HK-2 (cell line): ENCODE results near the gene APOA1.
"Not testable (repeated sequence)": the region's sequence is repeated elsewhere in the genome, so short reads cannot be mapped to it uniquely, and the experiment has no call there.

Experiments used
- DNase-seq: peaks from one replicate; pipeline ENCODE4 v3.0.0-alpha.2; 2018; ENCODE audit not compliant: unreplicated experiment

The APOA1 gene

DNA sequence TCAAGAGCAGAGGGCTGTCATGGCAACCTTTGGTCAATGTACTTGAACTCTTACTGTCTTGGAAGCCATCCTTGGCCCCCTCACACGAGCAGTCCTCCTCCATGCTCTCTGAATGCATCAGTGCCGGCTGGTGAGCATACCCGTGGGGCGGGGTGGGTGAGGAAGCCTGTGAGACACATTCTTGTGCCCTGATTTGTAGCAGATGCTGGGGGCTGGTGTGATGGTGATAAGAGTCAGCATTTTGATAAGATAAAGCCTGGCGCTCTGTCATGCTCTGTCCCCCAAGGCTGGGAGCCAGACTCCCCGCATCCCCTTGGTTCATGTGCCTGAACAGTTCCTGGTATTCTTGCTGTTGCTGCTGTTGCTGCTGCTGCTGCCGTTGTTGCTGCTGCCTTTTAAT, 20.5 kb upstream of the APOA1 start:
- DNase-seq, result no peak

DNA sequence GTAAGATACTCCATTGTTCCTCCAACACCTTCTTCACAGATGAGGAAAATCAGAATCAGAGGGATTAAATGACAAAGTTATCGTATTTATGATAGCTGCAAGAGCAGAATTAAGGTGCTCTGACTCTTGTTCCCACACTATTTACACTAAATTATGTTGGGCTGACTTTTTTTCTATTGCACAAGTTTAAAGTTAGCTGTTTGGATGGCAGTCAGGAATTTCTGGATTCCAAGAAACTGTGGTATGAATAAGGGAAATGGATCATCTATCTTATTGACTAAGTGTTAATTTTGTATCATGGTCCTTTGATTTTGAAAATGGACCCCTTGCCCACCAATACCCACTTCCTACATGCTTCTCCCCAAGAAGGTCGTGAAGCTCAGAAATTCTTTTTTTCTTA, 19.9 kb upstream of the APOA1 start:
- DNase-seq, result no peak

DNA sequence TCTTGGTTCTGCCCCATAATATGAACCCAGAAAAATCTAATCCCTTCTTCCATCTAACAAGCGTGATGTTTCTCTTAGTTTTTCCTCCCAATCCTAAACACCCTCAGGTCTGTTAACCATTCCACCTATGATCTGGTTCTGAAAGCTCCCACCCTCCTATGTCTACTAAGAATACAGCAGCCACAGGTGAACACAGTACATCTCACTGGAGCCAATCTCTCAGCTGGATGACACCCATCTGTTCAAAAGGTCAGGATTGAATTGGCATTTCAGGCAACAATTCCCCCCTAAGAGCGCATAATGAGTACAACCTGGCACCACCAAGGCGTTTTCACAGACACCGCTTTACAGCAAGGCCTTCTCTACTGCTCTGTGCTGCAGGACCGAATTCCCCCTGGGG, 19.0 kb upstream of the APOA1 start:
- DNase-seq, result no peak

DNA sequence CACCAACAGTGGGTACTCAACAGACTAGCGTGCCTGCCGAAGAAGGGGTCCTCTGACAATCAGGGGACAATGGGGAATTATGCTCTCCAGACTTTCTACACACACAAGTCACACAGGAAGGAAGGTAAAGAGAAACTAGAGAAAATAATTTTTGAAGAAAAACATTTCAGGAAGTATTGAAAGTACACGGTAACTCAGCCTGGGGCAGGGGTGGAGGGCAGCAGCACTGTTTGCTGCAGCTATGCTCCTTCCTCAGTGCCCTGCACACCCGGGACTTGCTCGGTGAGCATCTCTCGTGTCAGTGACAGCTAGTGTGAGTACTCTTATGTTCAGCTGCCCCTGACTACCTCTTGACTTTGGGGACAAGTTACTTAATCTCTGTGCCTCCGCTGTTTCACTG, 18.0 kb upstream of the APOA1 start:
- no peak for DNase-seq

DNA sequence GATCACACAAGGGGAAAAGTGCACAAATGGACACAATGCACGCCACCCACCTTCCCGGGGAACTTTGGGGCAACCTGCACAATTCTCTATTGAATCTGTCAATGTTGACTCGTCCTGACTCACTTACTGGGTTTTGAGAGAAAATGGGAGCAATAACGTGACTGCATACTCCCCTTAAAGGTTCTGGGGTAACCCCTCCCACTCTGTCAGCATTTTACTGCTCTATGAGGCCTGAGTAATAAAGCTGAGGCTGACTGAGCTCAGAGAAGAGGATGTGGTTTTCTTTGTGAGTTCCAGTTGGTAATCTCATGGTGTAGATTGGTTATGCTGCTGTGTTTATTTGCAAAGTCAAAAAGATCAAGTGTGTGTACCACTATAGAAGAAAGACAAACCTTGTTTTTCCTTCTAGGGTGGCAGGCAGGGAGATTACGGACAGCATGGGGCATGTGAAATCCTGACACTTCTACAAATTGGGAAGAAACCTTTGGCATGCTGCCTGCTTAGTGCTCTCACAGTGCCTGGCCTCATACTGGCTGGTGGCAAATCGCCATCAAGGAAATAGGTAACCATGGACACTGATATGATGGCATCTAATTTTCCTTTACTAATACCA, 16.1 kb upstream of the APOA1 start:
- peak; percentile 35 for DNase-seq

DNA sequence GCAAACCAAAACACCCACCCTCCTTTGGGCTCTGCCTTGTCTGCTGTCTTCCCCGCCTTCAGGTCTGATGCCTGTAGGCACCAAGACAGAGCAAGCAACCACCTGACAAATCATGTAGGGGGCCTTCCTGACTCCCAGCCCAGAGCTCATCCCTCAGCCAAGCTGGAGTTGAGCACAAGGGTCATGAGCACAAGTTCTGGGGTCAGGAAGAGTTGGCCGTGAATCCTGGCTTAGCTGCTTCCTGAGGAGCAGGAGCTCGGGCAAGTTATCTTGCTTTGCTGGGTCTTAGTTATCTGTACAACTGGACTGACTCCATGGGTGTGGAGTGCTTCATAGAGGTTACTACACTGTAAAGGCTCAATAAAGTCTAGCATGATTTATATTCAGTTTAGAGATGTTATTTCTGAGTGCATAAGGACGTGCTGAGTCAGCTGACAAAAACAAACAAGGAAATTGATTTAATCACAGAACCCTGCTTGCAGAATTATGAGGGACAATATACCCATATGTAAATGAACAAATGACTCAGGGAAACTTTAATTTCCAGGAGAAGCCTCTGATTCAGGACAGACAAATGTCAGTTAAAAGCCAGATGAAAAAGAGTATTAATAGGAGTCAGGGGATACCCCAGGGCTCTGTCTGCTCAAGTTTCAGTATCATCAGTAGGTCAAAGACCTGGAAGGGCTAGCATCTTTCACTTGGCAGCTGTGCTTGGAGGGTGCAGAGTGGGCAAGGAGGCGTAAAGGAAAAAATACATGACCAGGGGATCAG, 15.0 kb upstream of the APOA1 start:
- DNase-seq, result no peak

DNA sequence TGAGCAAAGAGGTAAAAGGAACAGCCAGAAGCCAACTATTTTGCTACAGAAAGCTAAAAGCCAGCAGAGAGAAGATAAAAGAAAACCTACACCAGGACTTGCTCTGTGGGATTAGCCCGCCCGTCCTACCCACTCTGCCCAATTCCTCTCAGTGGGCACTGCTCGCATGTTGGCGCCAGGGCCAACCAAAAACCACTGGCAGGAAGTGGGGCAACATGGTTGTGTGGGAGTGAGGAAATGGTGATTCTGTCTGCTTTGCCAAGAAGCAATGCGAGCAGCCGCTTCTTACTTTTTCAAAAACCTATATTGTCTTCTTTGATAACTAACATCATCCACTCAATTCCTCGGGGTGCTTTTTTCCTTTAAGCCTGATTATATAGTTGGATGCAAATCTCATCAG, 14.2 kb upstream of the APOA1 start:
- DNase-seq, result no peak

DNA sequence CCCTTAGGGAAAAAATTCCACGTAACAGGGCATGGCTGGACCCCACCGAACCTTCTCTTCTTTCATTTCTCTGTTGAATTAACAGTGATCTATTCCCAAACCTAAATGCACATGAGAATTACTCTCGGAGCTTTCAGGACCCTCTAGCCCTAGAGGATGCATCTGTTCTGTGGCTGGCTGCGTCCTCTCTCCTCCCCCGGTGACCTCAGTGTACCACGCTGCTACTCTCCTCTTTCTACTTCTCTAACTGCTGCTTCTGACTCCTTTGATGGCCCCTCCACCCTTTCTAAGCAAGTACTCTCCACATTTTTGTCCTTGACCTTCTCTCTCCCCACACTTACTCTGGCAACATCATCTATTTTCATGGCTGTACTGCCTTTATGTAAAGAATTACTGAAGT, 12.1 kb upstream of the APOA1 start:
- DNase-seq, result no peak

DNA sequence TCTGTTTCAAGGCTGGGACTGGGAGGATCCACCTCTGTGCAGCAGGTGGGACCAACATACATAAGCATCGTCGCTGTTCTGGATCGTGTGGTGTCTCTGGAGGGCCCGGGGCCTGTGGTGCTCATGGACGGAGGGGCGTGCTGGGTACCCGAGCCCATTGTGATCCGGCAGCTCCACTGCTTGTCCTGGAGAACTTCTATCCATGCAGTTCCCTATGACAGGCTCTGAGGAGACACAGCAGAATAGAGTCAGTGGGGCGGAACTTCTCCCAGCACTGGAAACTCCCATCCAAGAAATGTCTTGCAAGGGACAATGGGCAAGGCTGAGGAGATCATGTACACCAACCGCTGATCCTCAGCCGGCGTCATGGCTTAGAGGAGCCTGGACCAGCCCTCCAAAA, 11.6 kb upstream of the APOA1 start:
- no peak for DNase-seq

DNA sequence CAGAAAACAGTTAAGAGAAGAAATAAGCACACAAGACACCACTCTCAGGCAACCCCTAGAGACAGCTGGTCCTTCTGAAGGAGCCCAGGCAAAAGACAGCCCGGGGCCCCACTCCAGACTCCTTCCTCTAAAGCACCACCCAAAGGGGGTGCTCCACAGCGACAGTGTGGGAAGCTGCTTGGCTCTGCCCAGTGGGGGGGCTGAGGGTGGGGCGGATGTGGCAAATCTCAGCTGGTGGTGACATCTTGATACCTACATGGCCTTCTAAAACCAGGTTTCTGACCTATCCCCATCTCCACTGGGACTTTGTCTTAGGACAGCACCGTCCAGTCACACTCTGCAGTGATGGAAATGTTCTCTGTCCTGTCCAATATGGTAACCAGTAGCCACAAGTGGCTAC, 10.2 kb upstream of the APOA1 start:
- no peak for DNase-seq

DNA sequence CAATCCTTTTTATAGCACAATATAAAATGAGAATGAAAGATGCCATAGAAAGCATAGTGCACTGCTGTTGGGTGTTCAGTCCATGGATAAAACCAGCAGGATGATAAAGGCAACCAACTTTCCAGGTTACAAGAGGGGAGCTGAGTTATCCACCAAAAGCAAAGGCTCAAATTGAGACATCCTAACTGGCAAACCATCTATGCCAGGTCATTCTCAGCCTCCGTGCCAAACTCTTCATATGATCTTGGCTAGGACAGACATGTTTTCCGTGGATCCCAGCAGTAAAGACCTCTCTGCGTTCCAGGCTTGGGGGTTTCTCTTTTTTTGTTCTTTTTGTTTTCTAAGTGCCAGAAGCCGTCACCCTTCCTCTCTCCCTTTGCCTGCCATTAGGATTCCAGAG, 7.3 kb upstream of the APOA1 start:
- no peak for DNase-seq

DNA sequence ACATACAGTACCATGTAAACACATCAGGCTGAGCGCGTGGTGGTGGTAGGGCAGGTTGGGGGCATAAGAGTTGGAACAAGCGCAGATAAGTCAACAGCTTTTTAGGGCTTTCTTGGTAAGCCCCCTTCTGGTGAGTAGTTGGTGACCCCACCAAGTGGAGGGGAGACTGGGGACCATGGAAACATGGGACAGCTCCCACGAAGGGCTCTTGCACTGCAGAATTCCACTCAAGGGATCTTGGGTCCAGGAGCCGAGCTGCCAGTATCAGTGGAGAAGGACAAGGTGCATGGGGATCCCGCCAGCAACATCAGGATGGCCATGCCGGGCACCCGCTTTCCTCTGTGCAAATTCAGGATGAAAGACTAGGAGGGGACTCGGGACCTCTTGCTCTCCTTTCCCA, 6.2 kb upstream of the APOA1 start:
- no peak for DNase-seq

DNA sequence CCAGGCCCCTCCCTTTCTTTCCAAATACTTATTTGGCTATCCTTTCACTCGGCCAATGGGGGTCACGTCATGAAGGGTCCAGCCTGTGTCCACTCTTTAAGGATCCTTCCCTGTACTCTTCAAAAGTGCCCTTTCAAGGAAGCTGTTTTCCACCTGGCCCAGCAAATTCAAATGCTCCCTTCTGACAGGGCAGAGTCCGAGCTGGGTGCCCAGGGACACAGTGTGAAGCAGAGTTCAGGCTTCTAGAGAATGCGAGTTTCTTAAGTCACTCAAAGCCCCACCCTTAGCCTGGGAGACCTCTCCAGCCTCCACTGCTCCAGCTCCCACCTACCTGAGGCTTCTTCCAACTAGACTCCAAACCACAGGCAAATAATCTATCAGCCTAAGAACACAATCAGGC, 5.5 kb upstream of the APOA1 start:
- DNase-seq, result no peak

DNA sequence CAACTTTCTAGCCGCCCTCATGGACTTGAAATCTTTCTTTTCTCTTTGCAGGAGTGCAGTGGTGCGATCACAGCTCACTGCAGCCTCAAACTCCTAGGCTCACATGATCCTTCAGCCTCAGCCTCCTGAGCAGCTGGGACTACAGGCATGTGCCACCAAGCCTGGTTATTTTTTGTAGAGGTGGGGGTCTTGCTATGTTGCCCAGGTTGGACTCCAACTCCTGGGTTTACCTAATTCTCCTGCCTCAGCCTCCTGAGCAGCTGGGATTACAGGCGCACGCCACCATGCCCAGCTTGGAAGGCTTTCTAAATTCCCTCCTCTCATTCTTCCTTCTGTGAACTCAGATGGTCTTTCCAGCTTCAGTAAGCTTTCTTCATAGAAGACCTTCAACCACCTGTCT, 4.7 kb upstream of the APOA1 start:
- no peak for DNase-seq

DNA sequence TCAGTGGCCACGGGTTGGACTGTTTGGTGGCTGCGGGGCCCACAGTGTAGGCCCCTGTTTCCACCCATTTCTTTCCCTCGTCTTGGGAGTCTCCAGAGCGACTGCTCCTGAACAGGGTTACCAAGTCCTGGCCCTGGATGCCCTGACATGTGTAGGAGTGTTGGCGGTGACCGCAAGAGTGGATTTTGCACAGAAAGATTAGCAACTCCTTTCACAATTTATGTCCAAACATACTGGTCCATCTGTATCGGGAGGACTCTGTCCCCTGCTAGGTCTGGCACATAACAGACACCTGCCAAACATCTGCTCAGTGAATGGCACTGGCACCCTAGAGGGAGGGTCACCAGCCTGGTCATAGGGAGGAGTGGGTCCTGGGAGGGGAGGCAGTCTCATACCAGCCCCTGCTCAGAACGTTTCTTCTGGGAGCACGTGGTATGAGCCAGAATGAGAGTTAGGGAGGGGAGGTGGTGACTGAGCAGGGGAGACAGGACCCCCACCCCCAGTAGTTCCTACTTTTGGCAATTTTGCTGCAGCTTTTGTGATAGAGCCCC, 3.4 kb upstream of the APOA1 start:
- DNase-seq, result no peak

DNA sequence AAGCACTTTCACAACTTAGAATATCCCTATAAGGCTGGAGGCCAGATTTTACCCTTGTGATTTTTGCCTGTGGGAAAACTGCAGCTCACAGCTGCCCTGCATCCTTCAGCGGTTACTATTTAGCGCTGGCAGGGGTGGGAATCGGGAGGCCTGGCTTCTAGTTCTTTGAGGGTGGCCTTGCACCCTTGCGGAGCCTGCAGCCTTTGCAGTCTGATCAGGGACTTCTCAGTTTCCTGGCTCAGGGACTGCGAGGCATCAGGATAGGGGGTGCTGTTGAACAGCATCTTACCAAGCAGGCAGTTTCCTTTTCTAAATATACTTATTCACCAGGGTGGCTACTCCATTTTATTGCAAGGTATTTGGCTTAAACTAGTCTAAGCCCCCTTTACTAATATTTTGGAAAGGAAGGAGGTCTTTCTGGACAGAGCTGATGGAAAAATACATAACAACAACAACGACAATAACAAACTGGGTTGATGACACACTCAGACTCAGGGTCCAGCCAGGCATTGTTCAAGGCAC, 2.9 kb upstream of the APOA1 start:
- no peak for DNase-seq

DNA sequence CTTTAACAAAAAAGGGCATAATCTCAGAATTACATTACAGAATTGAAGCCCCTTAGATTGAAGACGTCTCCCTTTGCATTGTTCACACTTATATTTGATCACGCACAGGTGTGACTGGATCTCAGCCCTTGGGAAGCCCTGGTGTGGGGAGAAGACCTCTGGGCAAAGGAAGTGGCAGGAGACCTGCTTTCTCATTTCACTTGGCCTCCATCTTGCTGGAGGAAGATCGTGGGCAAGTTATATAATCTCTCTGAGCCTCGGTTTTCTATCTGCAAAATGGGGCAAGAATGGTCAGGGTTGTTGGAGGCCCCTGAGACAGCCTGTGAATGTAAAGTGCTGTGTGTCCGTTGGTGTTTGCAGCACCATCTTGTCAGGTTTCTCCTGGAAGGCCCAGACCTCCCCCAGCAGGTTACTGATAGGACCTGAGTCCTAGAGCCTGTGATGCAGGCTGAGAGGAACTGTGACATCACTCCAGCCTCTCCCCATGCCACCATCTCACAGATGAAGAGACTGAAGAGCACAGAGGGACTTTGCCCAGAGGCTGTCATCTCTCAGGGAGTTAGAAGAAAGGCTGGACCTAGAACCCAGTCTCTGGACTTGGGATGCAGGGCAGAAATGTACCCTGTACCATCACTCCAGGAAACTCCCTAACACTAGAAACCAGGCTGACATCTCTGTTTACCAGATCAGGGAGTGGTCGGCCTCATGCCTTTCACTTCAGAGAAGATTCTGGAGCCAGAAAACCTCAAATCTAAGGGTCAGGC, 1.1 kb upstream of the APOA1 start:
- DNase-seq, result no peak

DNA sequence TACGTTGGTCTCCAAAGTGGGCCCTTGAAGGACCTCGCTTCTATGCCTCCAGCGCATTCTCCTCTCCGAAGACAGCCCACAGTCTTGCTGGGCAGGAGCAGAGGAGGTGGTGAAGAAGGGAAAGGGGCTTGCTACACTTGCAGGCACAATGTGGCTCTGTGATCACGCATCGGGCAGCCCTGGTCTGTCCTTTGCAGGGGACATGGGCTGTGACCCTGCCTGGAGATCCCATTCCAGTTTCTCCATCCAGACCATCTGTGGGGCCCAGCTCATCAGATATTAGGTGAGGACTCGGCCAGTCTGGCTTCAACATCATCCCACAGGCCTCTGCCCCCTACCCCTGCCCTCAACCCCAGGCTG, 810 bp downstream of the APOA1 start:
- no peak for DNase-seq

DNA sequence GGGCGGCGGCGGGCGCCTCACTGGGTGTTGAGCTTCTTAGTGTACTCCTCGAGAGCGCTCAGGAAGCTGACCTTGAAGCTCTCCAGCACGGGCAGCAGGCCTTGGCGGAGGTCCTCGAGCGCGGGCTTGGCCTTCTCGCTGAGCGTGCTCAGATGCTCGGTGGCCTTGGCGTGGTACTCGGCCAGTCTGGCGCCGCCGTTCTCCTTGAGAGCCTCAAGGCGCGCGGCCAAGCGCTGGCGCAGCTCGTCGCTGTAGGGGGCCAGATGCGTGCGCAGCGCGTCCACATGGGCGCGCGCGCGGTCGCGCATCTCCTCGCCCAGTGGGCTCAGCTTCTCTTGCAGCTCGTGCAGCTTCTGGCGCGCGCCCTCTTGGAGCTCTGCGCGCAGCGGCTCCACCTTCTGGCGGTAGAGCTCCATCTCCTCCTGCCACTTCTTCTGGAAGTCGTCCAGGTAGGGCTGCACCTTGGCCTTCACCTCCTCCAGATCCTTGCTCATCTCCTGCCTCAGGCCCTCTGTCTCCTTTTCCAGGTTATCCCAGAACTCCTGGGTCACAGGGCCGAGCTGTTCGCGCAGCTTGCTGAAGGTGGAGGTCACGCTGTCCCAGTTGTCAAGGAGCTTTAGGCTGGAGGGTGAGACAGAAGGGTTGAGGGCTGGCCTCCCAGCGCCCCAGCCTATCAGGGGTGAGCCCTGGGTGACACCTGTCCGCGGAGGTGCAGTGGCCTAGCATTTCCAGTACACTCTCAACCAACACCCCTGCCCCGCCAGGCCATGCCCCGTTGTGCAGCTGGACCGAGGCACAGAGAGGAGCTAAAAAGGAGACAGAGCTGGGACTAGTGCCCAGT, 1.4 kb downstream of the APOA1 start:
- DNase-seq, result peak; percentile 81

DNA sequence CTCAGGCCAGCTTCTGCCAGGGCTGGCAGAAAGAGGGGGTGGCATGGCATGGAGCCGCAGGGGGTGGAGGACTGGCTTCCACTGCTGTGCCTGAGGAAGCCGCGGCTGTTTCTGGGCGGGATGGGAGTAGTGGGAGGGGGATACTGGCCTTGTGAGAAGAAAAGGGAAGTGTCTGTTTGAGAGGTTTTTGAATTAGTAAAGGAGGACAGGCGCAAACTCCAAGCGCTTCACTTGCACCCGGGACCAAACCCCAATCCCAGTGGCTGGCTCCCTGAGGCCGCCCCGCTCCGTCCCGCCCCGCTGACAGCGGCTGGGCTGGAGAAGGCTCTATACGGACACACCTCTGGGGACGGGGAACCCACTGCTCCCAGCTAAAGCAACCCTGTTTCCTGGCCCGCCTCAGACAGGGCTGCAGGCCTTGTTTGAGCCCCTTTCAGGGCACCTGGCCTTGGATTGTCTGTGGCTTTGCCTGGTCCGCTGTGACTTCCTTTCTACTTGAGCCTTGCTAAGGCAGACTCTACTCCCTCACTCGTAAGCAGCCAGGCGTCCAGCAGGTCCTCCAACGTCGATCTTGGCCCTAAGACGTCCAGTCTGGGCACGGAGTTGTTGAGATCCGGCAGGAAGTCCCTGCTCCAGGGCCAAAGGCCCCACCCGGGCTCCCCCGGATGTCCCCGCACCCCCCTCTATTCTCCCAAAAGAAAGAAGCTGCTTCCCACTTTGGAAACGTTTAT, 2.2 kb downstream of the APOA1 start:
- peak; percentile 3 for DNase-seq

DNA sequence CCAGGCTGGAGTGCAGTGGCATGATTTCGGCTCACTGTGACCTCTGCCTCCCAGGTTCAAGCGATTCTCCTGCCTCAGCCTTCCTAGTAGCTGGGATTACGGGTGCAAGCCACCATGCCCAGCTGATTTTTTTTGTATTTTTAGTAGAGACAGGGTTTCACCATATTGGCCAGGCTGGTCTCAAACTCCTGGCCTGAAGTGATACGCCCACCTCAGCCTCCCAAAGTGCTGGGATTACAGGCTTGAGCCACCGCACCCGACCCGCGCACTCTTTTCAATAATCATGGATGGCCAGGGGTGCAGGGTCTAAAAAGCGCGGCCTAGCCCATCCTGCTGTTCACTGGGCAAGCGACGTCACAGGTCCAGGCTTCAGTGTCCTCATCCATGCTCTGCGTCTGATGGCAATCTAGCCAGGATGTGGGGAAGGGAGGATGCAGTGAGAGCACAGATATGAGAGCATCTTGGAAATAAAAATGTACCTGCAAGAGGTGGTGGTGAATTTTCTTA, 2.8 kb downstream of the APOA1 start:
- DNase-seq, result not testable (repeated sequence)
